Naive thymus-derived CD4-positive, alpha-beta T cell (primary cell): ENCODE measurements around the gene ATP10B. TPM values are rescaled to one million over a fixed set of nuclear protein-coding genes. Genes with fewer than 3 reads are reported as not detected.
A peak's percentile ranks its signal among the peaks of the same experiment; 100 is the strongest.
"Not testable (repeated sequence)": the region's sequence is repeated elsewhere in the genome, so short reads cannot be mapped to it uniquely, and the experiment has no call there.

Experiments
- ATAC-seq: fragments of 150-1000 bp; cut with Tn5 transposase; 2 replicates; pipeline ENCODE4 v1.10.0; 2021; ENCODE audit warnings: mild to moderate bottlenecking, moderate library complexity
- CTCF ChIA-PET: fragments of 350-600 bp; sonication (Branson Sonifier 250); formaldehyde crosslinking; loops from one replicate; lab custom pipeline; 2021; ENCODE audit warnings: antibody characterized with exemption; lab: Charles Lee
- POLR2A ChIA-PET: fragments of 350-600 bp; sonication (Branson Sonifier 250); formaldehyde crosslinking; loops from one replicate; lab custom pipeline; 2021; ENCODE audit warnings: antibody characterized with exemption, inconsistent platforms; lab: Charles Lee
- DNase-seq, 9 donors: peaks; one replicate each; pipeline versions ENCODE4 v3.0.0 to v3.0.0-alpha.2; 2020 to 2022; ENCODE audit warnings: mixed read lengths in 1 of 9
- H3K27ac ChIP-seq: one replicate; pipeline ENCODE4 v1.7.0; 2013; ENCODE audit warnings: mild to moderate bottlenecking, low read depth, low read length, moderate library complexity
- H3K27me3 ChIP-seq, 2 donors: one replicate each; pipeline ENCODE4 v1.7.0; 2013; ENCODE audit warnings: low read length in 2 of 2, mild to moderate bottlenecking in 2 of 2, moderate library complexity in 2 of 2; ENCODE audit not compliant: control insufficient read depth in 2 of 2, insufficient read depth in 2 of 2
- H3K36me3 ChIP-seq, 3 experiments: 1 replicate in 2 of 3; 2 replicates in 1 of 3; pipeline ENCODE4 v1.7.0; 2013; ENCODE audit warnings: low read length in 3 of 3, mild to moderate bottlenecking in 3 of 3, moderate library complexity in 1 of 3; ENCODE audit not compliant: insufficient read depth in 3 of 3, control insufficient read depth in 2 of 3
- H3K4me1 ChIP-seq, 2 donors: one replicate each; pipeline ENCODE4 v1.7.0; 2013; ENCODE audit warnings: low read length in 2 of 2, mild to moderate bottlenecking in 2 of 2, moderate library complexity in 1 of 2; ENCODE audit not compliant: control insufficient read depth in 2 of 2, insufficient read depth in 2 of 2
- H3K4me3 ChIP-seq: 2 replicates; pipeline ENCODE4 v1.7.0; 2013; ENCODE audit warnings: mild to moderate bottlenecking, low read length
- H3K9me3 ChIP-seq, 3 experiments: 1 replicate in 2 of 3; 2 replicates in 1 of 3; pipeline ENCODE4 v1.7.0; 2013; ENCODE audit warnings: low read length in 3 of 3; ENCODE audit not compliant: control insufficient read depth in 2 of 3
- H3K27ac Mint-ChIP-seq, 9 donors: one replicate each; pipeline ENCODE4 v1.8.0; 2020 to 2022; ENCODE audit warnings: mixed read lengths in 9 of 9, mild to moderate bottlenecking in 8 of 9, moderate library complexity in 5 of 9, inconsistent platforms in 2 of 9
- H3K27me3 Mint-ChIP-seq, 5 donors: one replicate each; pipeline ENCODE4 v1.8.0; 2021 to 2022; ENCODE audit warnings: mixed read lengths in 5 of 5, mild to moderate bottlenecking in 1 of 5
- H3K36me3 Mint-ChIP-seq, 5 donors: one replicate each; pipeline ENCODE4 v1.8.0; 2020 to 2022; ENCODE audit warnings: mixed read lengths in 5 of 5, mild to moderate bottlenecking in 3 of 5, inconsistent platforms in 1 of 5
- H3K4me1 Mint-ChIP-seq, 7 donors: one replicate each; pipeline ENCODE4 v1.8.0; 2020 to 2022; ENCODE audit warnings: mixed read lengths in 7 of 7, mild to moderate bottlenecking in 3 of 7, inconsistent platforms in 1 of 7
- H3K4me3 Mint-ChIP-seq, 10 donors: one replicate each; pipeline ENCODE4 v1.8.0; 2020 to 2022; ENCODE audit warnings: mild to moderate bottlenecking in 10 of 10, mixed read lengths in 10 of 10, moderate library complexity in 6 of 10, inconsistent platforms in 2 of 10
- H3K9me3 Mint-ChIP-seq, 11 donors: one replicate each; pipeline ENCODE4 v1.8.0; 2020 to 2022; ENCODE audit warnings: mixed read lengths in 11 of 11, mild to moderate bottlenecking in 4 of 11, inconsistent platforms in 1 of 11, moderate library complexity in 1 of 11
- intact Hi-C, 2 donors: fragments of 100-400 bp; cut with micrococcal nuclease; formaldehyde crosslinking; loops; one replicate each; pipeline ENCODE4 v1.15.1; 2023
- polyA plus RNA-seq, 2 donors: library from polyadenylated mRNA; unstranded; fragments of 300-500 nt; fragmentation: Illumina TruSeq; gene quantifications; one replicate each; pipeline ENCODE4 v1.2.3, GENCODE V29; 2021
- total RNA-seq, 6 experiments: library from RNA in 5 of 6; stranded (reverse) in 5 of 6; gene quantifications; 1 replicate in 5 of 6; 2 replicates in 1 of 6; pipeline ENCODE4 v1.2.3 and lab custom pipeline; 2021 to 2026

Gene ATP10B
- total and polyA plus RNA-seq, 7 experiments from 2014 or later: not detected

- H3K4me3 ChIP-seq: no peak overlapping the region
- peaks cover 0 to 6% (median 0%) of the 10 kb centered on the region in 3 experiments for H3K9me3 ChIP-seq
- CTCF ChIA-PET: no interaction called here
- H3K27me3 ChIP-seq: no peaks in the 10 kb centered on the region
- Mint-ChIP-seq H3K4me1 (peaks cover 0 to 1% (median 0%) of the 10 kb centered on the region in 7 donors), H3K27me3 (peaks cover 0 to 6% (median 0%) of the 10 kb centered on the region in 5 donors), H3K4me3 (no peak overlapping the region), H3K36me3 (peaks cover 0 to 5% (median 0%) of the 10 kb centered on the region in 5 donors), H3K27ac (no peak overlapping the region), H3K9me3 (peaks cover 0 to 50% (median 17%) of the 10 kb centered on the region in 11 donors)
- POLR2A ChIA-PET: no interaction called here
- no peaks in the 10 kb centered on the region for H3K36me3 ChIP-seq
- DNase-seq: no peak
- H3K4me1 ChIP-seq: no peaks in the 10 kb centered on the region
- intact Hi-C loops: no loop called here
- ATAC-seq: no peak
- no peak overlapping the region for H3K27ac ChIP-seq
Measured at GRCh38 chr5:160831801-160832200, 20.2 kb downstream of the ATP10B start.

- H3K27ac Mint-ChIP-seq: no peak overlapping the region
- no peaks in the 10 kb centered on the region for H3K36me3 Mint-ChIP-seq
- POLR2A ChIA-PET: no interaction called here
- Histone ChIP-seq H3K4me3 (no peak overlapping the region), H3K9me3 (no peaks in the 10 kb centered on the region), H3K27me3 (no peaks in the 10 kb centered on the region), H3K27ac (no peak overlapping the region), H3K4me1 (no peaks in the 10 kb centered on the region), H3K36me3 (no peaks in the 10 kb centered on the region)
- peak; percentile 40 for ATAC-seq
- H3K27me3 Mint-ChIP-seq: peaks cover 0 to 9% (median 0%) of the 10 kb centered on the region in 5 donors
- no peak for DNase-seq
- H3K4me3 Mint-ChIP-seq: no peak overlapping the region
- intact Hi-C loops: no loop called here
- H3K4me1 Mint-ChIP-seq: peaks cover 0 to 2% (median 0%) of the 10 kb centered on the region in 7 donors
- CTCF ChIA-PET: no interaction called here
- H3K9me3 Mint-ChIP-seq: peaks cover 5 to 58% (median 21%) of the 10 kb centered on the region in 11 donors
Measured at GRCh38 chr5:160824301-160825001, 27.6 kb downstream of the ATP10B start.

- H3K4me1 Mint-ChIP-seq, H3K4me3 ChIP-seq, H3K27ac ChIP-seq, CTCF ChIA-PET, intact Hi-C loops, POLR2A ChIA-PET, DNase-seq, H3K36me3 ChIP-seq, H3K36me3 Mint-ChIP-seq, H3K27me3 ChIP-seq, H3K4me3 Mint-ChIP-seq, ATAC-seq, H3K4me1 ChIP-seq, H3K27ac Mint-ChIP-seq, H3K9me3 ChIP-seq: not testable (repeated sequence)
- peaks cover 0 to 27% (median 8%) of the 10 kb centered on the region in 11 donors for H3K9me3 Mint-ChIP-seq
- H3K27me3 Mint-ChIP-seq: peaks cover 0 to 20% (median 0%) of the 10 kb centered on the region in 5 donors
Measured at GRCh38 chr5:160812996-160813395, 39.0 kb downstream of the ATP10B start.

- peaks cover 0 to 1% (median 0%) of the 10 kb centered on the region in 7 donors for H3K4me1 Mint-ChIP-seq
- Histone ChIP-seq H3K27me3 (peaks cover 0 to 5% of the 10 kb centered on the region in 2 donors), H3K4me3 (no peak overlapping the region), H3K36me3 (no peaks in the 10 kb centered on the region), H3K4me1 (no peaks in the 10 kb centered on the region), H3K9me3 (no peaks in the 10 kb centered on the region), H3K27ac (no peak overlapping the region)
- ATAC-seq (no peak), DNase-seq (no peak)
- intact Hi-C loops: no loop called here
- H3K4me3 Mint-ChIP-seq: no peak overlapping the region
- no peak overlapping the region for H3K27ac Mint-ChIP-seq
- peaks cover 0 to 8% (median 0%) of the 10 kb centered on the region in 5 donors for H3K27me3 Mint-ChIP-seq
- ChIA-PET POLR2A (no interaction called here), CTCF (no interaction called here)
- H3K9me3 Mint-ChIP-seq: peaks cover 0 to 5% (median 0%) of the 10 kb centered on the region in 11 donors
- no peaks in the 10 kb centered on the region for H3K36me3 Mint-ChIP-seq
Measured at GRCh38 chr5:160805376-160805775, 46.6 kb downstream of the ATP10B start.

- H3K4me1 ChIP-seq: no peaks in the 10 kb centered on the region
- POLR2A ChIA-PET: no interaction called here
- ATAC-seq (no peak), DNase-seq (no peak)
- H3K9me3 ChIP-seq: no peaks in the 10 kb centered on the region
- Mint-ChIP-seq H3K9me3 (peaks cover 0 to 3% (median 0%) of the 10 kb centered on the region in 11 donors), H3K27ac (no peak overlapping the region), H3K4me3 (no peak overlapping the region), H3K4me1 (peaks cover 0 to 3% (median 0%) of the 10 kb centered on the region in 7 donors), H3K27me3 (peaks cover 0 to 13% (median 3%) of the 10 kb centered on the region in 5 donors), H3K36me3 (no peaks in the 10 kb centered on the region)
- intact Hi-C loops: no loop called here
- CTCF ChIA-PET: no interaction called here
- no peaks in the 10 kb centered on the region for H3K27me3 ChIP-seq
- no peaks in the 10 kb centered on the region for H3K36me3 ChIP-seq
- H3K4me3 ChIP-seq: no peak overlapping the region
- H3K27ac ChIP-seq: no peak overlapping the region
Measured at GRCh38 chr5:160802592-160802991, 49.4 kb downstream of the ATP10B start.

GRCh38 chr5:160800375-160801275 is 51.4 kb downstream of the ATP10B start:
- H3K36me3 Mint-ChIP-seq: no peaks in the 10 kb centered on the region
- no peak overlapping the region for H3K27ac Mint-ChIP-seq
- intact Hi-C loops: no loop called here
- peaks cover 0 to 3% (median 0%) of the 10 kb centered on the region in 11 donors for H3K9me3 Mint-ChIP-seq
- ATAC-seq (no peak), DNase-seq (no peak)
- CTCF ChIA-PET: no interaction called here
- H3K36me3 ChIP-seq: no peaks in the 10 kb centered on the region
- POLR2A ChIA-PET: interaction anchor here (0.6 kb wide), 1 partner anchor 64 kb away, joined by 3 read pairs; no protein-coding TSS in a partner anchor
- no peaks in the 10 kb centered on the region for H3K4me1 ChIP-seq
- peaks cover 0 to 11% (median 4%) of the 10 kb centered on the region in 5 donors for H3K27me3 Mint-ChIP-seq
- peaks cover 0 to 3% (median 0%) of the 10 kb centered on the region in 7 donors for H3K4me1 Mint-ChIP-seq
- H3K27me3 ChIP-seq: no peaks in the 10 kb centered on the region
- H3K4me3 Mint-ChIP-seq: no peak overlapping the region
- no peak overlapping the region for H3K4me3 ChIP-seq
- no peak overlapping the region for H3K27ac ChIP-seq
- no peaks in the 10 kb centered on the region for H3K9me3 ChIP-seq
